NCI-H345 treated with DMSO at 0.1 percent for 48 hours (cell line): ENCODE data around the gene PFKFB3.
"Not testable (repeated sequence)": the region's sequence is repeated elsewhere in the genome, so short reads cannot be mapped to it uniquely, and the experiment has no call there.

ENCODE experiments used
- DNase-seq: peaks from one replicate; lab custom pipeline; 2025; ENCODE audit not compliant: unreplicated experiment; lab: John Stamatoyannopoulos, UW

Gene PFKFB3

DNA sequence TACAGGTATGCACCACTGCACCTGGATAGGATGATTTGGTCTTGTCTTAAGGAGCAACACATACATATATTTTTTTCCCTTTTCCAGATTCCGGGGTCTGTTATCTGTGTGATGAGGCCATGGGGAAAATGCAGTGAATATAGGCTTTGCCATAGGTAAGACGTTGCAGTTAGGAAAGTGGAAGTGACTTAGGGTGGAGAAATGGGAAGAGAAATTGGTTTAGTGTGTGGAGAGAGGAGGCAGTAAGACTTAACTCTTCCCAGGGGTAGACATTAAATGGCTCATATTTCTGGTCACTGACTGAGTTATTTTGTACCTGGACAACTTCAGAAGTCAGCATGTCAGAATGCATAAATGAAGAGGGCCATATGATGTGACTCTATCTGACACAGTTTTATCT, 66.7 kb downstream of the PFKFB3 start:
- DNase-seq = no peak

DNA sequence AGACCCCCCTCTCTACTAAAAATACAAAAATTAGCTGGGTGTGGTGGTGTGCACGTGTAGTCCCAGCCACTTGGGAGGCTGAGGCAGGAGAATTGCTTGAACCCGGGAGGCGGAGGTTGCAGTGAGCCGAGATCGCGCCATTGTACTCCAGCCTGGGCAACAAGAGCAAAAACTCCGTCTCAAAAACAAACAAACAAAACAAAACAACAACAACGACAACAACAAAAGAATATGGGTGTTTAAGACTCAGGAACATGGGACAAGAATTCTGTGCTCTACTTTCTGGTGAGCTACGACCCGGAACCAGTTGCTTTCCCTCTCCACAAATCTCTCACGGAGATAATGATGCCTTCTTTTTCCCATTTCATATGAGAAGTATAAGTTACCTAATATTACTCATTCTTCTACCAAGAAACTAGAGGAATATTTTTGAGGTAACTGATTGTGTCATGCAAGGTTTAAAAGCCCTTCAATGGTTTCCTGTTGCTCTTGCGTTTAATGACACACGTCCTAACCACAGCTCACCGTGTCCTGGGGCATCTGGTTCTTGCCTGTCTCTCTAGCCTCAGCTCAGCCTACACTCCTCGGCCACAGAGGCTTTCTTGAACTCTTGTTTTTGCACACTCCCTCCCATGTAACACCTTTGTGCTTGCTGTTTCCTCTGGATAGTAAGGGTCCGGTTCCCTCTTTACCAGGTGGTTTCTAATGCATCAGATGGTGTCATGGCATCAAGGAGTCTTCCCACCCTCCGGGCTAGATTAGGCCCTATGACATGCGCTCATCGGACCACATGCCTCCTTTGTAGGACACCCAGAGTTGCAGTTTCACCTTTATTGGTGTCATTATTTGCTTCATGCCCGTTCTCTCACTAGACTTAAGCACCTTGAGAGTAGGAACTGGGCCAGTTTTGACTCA, 67.5 kb downstream of the PFKFB3 start:
- DNase-seq = no peak

DNA sequence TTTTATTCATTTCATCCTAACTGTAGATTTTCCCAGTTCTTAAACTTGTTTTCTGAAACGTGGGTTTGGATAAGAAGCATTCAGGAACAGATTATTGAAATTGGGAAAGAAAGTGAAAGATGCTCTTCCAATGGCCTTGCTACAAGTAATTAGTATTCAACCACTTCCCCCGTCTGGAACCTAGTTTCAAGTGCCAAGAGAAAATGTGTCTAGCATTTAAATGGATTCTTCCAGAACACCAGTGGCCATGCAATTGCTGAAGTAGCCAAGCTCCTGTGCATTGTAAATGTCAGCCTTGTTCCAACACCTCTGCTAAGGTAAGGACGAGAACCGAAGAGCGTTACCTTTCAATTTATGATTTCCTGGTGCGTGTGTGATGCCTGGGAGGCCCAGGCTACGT, 68.2 kb downstream of the PFKFB3 start:
- DNase-seq = no peak

DNA sequence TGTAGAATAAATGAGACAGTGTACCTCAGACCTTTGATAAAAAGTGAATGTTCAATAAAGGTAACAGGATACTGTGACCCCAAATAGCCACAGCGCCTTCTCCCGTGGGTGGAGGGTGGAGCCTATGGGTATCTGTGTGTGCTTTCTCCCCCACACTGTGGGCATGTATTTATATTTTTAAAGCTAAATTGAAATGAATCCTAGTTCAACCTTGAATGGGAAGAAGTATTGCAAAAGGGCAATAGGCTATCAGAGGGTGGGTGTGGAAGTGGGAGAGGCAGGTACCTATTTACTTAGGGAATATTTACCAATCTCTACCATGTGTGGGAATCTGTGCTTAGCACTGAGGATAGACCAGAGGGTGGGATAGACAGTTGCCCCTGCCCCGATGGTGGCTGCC, 68.9 kb downstream of the PFKFB3 start:
- no peak for DNase-seq

DNA sequence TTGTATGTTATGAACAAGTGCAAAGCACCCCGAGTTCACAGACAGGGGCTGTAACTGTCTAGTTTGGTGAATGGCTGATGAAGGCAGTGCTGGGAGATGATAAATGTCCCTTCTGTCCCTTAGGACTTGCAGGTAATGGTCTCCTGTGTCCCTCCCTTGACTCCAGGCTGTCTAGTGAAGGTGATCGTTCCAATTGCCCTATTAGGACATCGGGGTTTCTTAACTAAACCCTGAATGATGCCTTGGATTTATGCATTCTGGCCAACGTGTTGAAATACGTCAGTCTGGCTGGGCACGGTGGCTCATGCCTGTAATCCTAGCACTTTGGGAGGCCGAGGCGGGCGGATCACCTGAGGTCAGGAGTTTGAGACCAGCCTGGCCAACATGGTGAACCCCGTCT, 69.4 kb downstream of the PFKFB3 start:
- DNase-seq = no peak

DNA sequence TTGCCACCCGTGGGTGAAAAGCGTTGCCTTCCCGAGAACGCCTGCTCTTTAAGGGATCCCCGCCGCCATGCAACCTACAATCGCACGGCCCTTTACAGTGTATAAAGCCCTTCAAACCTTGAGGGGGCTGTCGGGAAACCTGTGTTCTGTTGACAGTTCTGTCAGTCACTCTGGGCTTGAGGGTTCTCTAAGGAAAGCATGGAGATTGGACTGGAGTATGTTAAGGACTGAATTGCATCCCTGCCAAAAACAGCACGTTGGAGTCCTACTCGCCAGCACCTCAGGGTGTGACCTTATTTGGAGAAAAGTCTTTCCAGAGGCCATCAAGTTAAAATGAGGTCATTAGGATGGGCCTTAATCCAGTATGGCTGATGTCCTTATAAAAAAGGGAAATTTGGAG, 70.6 kb downstream of the PFKFB3 start:
- no peak for DNase-seq

DNA sequence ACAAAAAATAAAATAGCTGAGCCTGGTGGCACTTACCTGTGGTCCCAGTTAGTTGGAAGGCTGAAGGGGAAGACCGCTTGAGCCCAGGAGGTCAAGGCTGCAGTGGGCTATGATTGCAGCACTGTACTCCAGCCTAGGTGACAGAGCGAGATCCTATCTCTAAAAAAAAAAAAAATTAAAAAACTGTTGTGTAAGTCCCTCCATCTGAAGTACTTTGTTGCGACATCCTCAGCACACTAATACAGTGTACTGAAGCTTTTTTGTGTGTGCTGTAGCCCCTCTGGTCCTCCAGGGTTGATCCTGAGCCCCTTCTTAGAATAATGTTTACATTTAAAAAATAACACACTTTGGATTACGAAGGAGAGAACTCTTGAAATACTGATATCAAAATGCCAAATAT, 71.3 kb downstream of the PFKFB3 start:
- no peak for DNase-seq

DNA sequence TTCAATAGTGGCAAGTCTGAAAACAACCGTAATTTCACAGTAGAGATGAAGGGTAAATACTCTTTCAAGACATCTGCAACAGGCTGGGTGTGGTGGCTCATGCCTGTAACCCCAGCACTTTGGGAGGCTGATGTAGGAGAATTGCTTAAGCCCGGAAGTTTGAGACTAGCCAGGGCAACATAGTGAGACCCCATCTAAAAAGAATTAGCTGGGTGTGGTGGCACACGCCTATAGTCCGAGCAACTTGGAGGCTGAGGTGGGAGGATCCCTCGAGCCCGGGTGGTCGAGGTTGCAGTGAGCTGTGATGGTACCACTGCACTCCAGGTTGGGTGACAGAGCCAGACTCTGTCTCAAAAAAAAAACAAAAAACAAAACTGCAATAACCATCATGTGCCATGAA, 71.8 kb downstream of the PFKFB3 start:
- no peak for DNase-seq

DNA sequence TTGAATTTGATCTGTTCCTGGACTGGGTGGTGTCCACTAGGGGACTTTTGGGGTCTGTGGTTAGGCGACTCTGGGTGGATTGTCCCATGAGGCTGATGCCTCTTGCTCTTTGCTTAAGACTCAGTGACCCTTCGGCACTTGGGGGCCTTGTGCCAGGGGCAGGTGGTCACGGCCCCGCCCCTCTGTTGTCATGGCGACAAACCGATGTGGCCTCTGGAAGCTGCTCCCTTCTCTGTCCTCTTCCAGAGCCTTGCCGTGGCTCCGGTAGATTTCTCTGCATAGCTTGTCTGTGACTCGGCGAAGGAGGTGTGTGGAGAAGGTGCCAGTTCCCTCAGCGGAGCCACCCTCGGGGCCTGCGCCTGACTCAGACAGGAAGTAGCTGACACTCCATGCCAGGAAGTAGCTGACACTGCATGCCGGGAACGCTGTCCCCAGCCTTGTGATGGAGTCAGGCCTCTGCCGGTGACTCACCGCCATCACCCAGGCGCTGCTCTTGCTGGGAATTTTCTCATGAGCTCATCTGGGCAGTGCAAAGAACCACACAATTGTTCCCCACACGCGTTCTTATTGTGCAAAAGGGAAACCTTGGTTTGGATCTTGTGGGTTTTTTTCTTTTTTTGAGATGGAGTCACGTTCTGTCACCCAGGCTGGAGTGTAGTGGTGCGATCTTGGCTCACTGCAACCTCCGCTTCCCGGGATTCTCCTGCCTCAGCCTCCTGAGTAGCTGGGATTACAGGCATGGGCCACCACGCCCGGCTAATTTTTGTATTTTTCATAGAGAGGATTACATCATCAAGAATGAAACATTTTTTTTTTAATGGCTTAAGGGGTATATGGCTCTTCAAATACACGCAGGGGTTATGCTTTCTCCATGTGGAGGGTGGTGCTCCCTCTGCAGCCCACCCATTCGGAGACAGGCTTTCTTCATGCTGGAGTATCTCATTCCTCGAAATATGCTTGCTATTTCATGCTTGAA, 72.6 kb downstream of the PFKFB3 start:
- DNase-seq = no peak

DNA sequence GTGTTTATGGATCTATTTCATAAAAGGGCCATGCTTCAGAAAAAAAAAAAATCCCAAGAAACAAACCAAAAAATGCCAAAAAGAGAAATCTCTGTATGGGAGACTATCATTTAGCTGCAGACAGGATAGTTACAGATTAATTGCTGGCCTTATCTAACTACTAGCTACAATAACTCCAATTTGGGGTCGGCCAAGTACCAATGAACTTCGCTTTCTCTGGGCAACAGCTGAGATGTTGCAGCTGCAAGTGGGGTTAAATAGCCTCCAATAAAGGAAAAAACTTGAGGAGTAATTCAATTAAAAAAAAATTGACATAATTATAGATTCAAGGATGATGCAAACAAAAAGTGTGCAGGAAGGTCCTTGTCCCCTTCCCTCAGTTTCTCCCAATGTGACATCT, 73.6 kb downstream of the PFKFB3 start:
- DNase-seq = no peak

DNA sequence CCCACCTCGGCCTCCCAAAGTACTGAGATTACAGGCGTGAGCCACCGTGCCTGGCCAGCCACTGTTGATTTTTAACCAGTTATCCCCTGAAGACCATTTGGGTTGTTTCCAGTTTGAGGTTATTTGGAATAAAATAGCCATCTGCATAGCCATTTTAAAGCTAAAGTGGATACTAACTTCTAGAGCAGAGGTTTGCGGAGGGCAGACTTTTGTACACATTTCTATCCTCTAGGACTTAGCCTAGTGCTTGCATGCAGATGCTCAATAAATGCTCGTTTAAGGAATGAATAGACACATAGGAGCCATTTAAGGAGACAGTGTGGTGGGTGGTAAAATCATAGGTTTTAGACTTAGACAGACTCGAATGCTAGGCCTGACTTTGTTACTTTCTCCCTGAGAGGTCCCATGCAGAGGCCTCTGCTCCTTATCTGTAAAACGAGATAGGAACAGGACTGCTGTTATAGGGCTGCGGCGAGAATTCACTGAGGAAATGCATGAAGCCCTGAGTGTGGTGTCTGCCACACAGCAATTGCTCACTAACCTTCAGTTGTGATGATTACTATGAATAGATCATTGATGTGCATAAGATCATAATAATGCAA, 75.9 kb downstream of the PFKFB3 start:
- DNase-seq = no peak

DNA sequence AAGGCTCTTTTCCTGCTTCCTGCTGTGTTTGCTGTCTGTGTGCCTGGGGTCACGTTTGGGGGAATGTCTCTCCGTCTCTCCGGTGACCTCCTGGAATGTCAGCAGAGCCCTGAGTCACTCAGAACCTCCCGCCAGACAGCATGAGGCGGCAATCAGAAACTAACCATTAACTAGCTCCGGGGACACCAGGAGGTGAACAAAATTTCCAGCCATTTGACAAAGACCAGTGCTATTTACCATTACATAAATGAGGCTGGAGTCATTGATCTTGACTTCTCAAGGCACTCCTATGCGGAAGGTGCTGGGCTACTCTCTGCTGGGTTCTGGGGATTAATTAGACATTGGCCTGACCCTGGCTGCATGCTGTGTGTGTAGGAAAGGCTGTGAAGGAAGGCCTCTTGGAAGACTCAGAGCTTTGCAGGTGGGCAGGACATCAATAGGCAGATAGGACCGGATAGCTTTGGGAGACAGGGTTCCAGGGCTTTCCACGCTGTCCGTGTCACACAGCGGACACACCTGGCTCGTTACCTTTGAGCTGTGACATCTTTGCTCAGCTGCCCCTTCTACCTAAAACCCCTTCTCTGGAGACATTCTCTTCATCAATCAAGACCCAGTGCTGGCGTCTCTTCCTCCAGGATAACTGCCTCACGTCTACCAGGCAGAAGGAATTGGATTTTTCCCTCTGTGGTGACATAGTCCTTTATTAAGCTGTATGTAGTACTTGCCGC, 77.0 kb downstream of the PFKFB3 start:
- no peak for DNase-seq

DNA sequence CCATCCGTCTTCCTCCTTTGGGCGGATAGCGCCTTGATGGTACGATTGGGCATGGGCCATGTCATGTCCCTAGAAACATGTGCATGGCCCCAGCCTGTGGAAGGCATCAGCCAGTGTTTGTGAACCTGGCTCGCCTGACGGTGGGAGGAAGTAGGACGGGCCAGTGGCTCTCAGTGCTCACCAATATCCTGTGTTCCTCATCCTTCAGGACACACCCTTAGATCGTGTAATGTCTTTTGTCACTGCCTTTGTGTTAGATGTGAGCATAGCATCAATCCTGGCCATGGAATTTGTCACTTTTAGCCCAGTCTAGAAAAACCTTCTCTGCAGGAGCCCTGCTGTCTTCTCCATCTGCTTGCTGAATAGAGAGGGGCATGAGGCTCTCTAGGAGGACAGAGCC, 77.6 kb downstream of the PFKFB3 start:
- DNase-seq = no peak

DNA sequence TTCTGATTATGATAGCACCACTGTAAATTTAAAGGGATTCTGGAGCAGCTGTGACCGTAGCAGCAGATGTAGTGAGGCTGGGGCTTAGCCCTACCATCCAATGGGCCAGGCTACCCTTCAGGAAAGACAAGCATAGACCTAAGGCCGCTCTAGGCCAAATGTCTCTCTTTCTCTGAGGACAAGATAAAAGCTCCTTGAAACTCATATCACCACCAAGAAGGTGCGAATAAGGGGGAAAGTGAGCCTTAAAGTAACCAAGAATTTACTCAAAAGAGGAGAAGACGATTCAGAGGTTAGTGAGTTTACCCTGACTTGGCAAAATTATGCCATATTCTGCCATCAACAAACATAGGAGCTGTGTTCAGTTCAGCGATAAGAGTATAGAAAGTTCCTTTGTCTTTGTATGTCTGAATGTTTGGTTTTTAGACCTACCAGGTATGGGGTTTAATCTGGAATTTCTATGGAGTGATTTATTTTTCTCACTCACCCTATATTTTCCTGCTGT, 79.8 kb downstream of the PFKFB3 start:
- DNase-seq = no peak

DNA sequence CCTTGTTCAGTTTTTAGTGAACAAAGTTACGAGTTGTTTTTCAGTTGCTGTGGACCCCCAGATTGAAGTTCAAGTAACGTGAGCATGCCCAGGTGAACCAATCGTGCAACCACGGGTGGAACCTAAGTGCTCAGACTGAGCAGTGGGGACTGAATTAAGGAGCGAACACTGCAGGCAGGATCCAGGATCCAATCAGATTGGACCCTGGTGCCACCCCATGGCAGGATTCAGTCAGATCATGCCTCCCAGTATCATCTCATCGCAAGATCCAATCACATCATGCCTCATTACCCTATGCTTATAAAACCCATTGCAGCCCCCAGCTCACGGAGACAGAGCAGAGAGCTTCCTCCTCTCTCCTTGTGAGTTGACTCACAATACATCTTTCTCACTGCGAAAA, 80.9 kb downstream of the PFKFB3 start:
- no peak for DNase-seq

DNA sequence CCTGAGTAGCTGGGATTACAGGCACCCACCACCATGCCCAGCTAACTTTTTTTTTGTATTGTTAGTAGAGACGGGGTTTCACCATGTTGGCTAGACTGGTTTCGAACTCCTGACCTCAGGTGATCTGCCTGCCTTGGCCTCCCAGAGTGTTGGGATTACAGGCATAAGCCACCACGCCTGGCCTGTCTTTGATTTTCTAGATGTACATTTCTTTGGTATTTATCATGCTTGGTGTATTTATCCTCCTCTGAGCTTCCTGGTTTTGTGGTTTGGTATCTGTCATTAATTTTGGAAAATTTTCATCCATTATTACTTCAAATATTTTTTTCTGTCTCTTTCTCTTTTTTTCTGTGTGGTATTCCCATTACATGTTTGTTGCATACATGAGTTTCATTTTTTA, 87.9 kb downstream of the PFKFB3 start:
- DNase-seq = not testable (repeated sequence)

DNA sequence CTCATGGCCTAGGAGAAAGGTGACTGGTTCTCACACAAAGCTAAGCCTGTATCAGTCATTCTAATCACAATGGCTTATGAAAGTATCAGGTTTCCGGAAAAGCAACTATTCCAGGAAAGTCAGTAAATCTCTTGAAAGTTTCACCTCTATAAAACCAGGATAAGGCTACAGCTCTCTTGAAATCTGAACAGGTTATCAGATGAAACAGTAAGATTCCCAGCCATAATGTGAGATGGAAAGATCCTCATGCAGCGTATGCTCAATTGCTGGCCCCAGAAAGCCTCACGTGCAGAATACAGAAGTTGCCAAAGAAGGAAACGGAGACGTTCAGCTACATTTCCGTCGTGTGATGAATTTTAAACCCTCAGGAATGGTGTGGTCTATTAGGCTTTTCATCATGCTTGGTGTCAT, 90.0 kb downstream of the PFKFB3 start:
- DNase-seq = no peak

DNA sequence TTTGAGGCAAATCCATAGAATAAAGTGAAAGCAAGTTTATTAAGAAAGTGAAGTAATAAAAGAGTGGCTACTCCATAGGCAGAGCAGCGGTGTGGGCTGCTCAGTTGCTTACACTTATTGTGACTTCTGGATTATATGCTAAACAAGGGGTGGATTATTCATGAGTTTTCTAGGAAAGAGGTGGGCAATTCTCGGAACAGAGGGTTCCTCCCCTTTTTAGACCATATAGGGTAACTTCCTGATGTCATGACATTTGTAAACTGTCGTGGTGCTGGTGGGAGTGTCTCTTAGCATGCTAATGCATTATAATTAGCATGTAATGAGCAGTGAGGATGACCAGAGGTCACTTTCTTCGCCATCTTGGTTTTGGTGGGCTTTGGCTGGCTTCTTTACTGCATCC, 93.7 kb downstream of the PFKFB3 start:
- DNase-seq = not testable (repeated sequence)

DNA sequence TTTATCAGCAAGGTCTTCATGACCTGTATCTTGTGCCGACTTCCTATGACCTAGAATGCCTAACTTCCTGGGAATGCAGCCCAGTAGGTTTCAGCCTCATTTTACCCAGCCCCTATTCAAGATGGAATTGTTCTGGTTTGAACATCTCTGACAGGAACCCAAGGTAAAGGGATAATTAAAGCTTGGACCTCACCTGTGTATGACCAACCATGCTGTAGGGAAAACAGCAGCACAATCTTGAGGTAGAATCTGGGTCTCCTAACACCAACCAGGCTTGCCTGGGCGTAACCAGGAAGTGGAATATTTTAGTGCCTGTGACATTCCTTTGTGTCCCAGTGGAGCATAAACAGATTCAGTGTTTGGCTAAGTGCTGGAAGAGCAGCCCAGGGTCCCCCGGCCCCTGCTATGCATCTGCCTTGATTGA, 94.1 kb downstream of the PFKFB3 start:
- DNase-seq = no peak

DNA sequence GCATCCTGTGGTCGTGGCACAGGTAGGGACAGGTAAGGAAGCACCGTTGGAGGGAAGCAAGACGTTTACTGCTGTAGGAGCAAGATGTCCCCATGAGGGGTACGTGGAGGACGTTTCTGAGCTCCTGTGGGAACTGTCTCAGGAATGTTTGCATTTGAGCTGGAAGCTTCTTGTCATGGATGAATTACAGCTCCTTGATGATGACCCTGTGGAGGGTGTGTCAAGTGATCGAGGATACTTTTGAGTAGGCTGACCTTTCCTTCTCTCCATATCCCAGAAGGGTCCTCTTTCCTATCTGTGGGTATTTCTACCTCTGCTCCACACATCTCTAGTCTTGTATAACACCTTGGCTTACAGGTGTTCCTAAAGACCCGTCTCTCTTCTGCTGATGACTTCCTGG, 94.8 kb downstream of the PFKFB3 start:
- no peak for DNase-seq

DNA sequence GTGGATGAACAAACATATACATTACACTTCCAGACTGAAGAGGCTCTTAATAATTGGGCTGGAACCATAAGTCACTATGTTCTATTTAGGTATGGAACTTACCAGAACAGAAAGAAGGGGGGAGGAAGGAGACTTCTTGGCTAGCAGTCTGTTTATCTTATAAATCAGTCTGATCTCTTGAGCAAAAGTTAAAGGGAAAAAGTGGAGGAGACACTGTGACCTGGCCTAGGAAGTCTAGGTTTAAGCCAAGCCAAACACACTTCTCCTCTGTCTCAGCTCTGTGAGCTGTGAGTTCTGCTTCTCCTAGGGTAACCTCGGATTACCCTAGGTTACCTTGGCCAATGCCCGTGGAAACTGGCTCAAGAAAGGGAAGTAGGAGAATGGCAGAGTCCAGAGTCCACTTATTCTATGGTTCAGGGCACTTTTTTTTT, 95.2 kb downstream of the PFKFB3 start:
- DNase-seq = no peak
